Stimulated activated CD8-positive, alpha-beta memory T cell treated with anti-CD3 and anti-CD28 coated beads, Interleukin-4, amount 100 ng/mL, for 24 hours (primary cell): ENCODE measurements around the gene AP1AR.

ENCODE experiments used
- DNase-seq: peaks from one replicate; pipeline ENCODE4 v3.0.0-alpha.2; 2020; ENCODE audit warnings: low read depth

Gene AP1AR

DNA sequence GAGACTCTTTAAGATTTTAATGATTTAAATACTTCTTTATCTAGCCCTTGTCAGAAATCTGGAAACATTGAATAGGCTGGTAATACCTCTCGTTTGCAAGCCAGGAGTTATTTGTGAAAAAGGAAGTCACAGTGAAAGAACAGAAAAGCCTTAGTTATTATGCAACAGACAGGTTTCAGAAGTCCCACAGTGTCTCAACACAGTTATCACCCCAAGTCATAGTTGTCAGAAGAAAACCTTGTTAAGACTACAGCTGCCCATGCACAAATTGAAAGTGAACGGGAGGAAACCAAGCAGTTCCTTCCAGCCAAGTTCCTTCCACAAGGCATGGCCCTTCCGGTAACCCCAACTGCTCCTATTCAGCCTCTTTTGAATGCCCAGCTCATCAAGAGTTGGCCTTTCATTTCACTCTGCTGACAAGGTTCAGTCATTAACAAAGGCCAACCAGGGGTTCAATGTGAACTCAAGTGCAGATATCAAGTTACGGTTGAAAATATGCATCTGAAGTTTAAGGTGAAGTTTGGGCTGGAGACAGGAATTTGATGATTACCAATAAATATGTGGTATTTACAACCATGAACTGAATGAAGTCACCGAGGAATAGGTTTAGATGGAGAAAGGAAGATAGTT lies 81.1 kb downstream of the AP1AR start:
- no peak for DNase-seq

- DNase-seq = no peak
Measured at GRCh38 chr4:112315446-112315845, 83.9 kb downstream of the AP1AR start.

- no peak for DNase-seq
Measured at GRCh38 chr4:112316360-112316759, 84.8 kb downstream of the AP1AR start.

GRCh38 chr4:112318239-112319142 lies 86.9 kb downstream of the AP1AR start:
- no peak for DNase-seq
